NCI-H146 treated with DMSO at 0.1 percent for 48 hours (cell line): ENCODE data around the gene PDIA6.

Experiments
- DNase-seq: peaks from one replicate; lab custom pipeline; 2025; ENCODE audit not compliant: unreplicated experiment; lab: John Stamatoyannopoulos, UW

PDIA6 gene, protein sequence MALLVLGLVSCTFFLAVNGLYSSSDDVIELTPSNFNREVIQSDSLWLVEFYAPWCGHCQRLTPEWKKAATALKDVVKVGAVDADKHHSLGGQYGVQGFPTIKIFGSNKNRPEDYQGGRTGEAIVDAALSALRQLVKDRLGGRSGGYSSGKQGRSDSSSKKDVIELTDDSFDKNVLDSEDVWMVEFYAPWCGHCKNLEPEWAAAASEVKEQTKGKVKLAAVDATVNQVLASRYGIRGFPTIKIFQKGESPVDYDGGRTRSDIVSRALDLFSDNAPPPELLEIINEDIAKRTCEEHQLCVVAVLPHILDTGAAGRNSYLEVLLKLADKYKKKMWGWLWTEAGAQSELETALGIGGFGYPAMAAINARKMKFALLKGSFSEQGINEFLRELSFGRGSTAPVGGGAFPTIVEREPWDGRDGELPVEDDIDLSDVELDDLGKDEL

DNA sequence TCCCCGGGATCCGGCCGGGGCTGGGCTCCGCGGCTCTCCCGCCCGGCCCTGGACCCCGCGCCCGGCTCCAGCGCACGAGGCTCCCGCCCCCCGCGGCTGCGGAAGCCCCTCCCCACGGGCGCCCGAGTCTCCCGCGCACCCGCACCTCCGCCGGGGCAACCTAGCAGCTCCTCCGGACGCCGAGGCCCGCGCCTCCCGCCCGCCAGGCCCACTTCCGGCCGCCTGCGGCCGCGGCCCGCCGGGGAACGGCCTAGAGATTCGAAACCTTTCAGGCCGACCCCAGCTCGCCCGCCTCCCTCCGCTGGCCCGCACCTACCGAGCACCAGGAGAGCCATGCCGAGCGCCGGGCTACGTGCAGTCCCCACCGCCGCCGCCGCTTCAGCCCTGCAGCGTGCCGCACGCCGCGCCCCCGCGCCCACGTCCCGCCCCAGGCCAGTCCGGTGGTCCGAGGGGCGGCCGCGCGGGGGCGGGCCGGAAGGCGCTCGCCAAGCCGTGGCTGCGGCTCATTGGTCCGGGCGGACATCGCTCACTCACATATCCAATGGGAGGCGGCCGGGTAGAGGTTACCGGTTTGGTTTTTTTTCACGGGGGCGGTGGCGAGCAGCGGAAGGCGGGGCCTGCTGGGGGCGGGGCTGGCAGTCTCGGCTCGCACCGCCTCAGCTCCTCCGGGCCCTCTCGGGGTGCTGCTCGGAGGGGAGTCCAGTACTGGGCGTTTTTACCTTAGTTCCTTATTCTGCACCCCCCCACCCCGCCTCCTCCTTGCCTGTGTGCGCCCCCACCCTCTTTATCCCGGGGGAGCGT is at the start of gene PDIA6:
PDIA6 (minus strand) TSS at position 424 of the 801 bp plus-strand sequence; CDS start at position 335, 89 bp downstream.
- peak; percentile 85 for DNase-seq

DNA sequence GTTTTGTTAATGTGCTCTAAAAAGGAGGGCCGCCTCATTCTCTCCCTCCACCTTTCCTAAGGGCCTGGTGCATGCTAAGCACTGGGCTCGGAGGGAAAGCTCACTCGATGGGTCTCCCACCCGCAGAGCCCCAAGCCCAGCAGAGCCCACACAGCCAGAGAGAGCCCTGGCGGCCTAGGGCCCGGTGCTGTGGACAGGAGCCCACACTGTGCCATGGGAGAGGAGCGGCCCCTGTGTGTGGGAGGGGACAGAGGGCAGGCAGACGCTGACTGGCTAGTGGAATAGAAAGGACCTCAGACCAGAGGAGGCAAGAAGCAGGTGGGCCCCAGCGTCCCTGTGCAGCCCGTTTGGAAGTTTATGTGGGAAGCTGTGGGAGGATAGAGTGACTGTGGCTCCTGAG is 49.7 kb upstream of the PDIA6 start:
- no peak for DNase-seq

DNA sequence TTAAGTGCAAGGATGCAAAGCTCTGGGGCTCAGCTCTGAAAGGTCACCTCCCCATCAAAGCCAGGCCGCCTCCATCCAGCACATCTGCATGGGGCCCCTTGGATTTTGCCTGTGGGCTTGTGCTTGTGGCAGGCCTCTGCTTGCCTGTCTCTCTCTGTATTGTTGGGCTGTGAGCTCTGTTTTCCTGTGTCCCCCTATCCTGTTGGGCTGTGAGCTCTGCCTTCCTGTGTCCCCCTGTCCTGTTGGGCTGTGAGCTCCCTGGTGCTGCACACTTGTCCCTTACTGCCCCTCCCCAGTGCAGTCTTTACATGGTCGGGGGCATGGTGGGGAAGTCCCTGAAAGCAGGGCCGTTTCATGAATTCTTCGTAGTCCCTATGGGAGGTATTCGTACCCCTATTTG is 49.2 kb upstream of the PDIA6 start:
- DNase-seq: no peak

DNA sequence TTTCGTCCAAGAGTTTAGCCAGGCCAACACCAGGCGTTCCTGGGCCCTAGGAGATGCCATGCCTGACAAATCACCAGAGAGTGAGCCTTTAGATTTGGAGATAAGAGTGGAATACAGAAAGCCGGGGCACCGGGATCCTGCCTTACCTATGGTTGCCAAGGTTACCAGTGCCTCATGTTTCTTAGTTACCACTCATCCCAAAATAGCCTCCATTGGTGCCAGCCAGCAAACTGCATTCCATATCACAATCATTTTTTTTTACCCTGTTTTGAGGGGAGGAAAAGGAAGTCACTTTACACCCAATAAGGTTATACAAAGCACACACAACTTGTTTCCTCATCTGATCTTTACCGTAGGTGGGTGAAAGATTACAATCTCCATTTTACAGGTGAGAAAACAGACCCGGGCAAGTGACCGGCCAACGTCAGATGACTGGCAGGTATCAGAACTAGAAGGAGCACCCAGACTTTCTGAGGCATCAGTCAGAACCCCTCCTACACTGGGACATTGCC is 48.3 kb upstream of the PDIA6 start:
- DNase-seq: no peak

DNA sequence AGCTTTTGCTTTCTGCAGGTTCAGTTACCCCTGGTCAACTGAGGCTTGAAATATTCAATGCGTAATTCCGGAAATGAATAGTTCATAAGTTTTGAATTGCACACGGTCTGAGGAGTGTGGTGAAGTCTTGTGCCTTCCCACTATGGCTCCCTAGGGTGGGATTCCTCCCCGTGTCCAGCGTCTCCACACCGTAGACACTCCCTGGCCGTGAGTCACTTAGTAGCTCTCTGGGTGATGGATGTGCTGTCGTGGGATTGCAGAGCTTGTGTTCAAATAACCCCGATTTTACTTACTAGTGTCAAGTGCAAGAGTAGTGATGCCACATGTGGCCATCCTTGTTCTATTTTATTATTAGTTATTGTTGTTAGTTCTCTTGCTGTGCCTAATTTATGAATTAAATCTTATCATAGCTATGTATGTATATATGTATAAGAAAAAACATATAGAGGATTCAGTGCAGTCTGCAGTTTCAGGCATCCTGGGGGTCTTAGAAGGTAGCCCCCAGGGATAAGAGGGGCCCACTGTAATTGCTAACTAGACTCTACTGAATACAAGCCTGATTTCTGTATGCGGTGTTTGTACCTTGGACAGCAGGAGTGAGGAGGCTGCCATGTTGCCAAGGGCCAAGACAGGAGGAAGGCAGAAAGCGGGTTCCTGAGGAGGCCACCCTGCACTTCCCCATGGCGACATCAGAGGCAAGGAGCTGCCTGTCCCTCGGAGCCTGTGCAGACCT is 47.7 kb upstream of the PDIA6 start:
- no peak for DNase-seq

DNA sequence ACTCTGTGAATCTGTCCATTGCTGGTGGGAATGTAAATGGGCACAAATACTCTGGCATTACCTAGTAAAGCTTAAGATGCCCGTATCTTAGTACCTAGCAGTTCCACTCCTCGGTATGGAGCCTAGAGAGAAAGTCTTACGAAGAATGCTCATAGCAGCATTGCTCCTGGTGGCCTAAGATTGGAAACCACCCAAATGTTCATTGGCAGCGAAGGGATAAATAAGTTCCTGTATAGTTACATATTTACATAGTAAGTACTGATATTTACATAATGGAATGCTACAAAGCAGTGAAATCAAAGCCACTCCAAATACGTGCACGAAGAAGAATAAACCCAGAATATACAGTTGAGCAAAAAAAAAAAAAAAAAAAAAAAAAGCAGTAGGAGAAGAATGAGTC is 46.7 kb upstream of the PDIA6 start:
- DNase-seq: no peak

DNA sequence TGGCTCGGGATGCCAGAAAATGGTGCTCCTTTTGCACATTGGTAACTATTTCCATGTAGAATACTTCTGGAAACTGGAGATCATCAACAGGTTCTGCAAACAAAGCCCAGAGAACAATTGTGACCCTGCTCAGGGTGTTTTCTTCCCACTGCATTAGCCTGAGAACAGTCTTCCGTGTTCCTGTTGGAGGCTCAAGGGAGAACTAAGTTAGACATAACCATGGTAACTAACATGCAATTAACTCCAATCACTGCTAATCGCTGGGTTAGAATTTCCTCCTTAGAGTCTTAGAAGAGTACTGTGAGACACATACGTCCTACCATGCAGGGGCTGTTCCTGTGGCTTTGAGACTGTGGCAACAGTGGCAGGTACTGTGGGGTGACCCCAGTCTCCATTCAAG is 36.0 kb upstream of the PDIA6 start:
- no peak for DNase-seq

DNA sequence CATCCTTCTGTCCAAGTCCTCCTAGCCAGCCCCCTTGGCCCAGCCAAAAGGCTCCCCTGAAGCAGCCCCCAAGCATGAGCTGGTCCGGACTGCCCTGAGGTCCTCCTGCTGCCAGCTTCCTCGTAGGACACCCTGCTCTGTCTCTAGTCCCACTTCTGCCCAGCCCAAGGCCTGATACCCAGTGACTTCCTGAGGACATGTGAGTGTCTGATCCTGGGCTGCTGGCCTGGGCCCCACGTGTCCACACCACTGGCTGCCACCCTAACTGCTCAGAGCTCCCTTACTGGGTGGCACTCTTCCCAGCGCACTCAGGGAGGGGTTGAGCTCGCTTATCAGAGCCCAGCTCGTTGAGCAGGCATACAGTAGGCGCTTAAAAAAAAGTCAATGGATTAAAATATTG is 34.4 kb upstream of the PDIA6 start:
- DNase-seq: no peak

DNA sequence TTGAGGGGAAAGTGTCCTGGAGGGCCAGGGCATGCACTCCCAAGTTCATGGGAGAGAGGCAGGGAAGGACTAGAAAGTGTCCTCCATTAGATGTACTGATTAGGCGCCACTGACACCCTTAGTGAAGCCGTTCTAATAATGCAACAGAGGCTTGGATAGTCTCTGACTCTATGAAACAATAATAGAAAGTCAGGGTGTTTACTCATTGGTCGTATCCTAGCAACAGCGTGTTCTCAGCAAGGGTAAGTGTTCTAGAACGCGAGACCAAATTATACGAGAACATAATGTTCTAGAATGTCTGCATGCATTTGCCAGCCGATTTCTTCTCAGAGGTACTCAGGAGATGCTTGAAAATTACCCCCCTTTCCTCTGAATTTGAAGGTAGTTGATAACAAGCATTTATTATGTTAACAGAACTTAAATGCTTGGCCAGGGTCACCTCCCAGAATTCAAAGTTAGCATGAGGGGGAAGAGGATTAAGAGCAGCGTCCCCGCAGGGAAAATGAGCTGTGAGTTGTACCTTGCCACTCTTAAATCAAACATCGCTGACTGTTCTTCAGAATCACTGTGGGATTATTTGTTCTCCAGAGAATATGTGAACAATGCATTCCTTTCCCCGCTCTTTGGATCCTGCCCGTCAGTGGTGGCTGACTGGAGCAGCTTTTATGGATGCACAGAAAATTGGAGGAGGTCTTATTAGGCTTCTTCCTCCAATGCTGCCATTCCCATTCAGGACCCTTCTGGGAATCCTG is 33.7 kb upstream of the PDIA6 start:
- DNase-seq: no peak

DNA sequence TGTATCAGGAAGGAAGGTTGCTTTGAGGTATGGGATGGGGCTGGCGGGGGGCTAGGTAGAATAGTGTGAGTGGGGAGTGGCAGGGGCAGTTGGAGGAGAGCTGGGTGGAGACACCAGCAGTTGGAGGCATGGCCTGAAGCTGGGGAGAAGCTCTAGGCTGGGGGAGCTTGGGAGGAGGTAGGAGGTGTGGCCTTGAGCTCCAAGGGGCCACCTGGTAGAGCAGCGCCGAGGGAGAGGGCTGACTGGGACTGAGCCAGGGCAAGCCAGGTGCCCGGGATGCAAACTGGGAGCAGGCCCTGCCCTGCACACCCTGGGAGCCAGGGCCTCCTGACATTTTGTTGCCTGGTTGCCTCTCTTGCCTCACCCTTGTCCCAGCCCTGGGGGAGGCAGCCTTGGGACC is 33.1 kb upstream of the PDIA6 start:
- DNase-seq: no peak

DNA sequence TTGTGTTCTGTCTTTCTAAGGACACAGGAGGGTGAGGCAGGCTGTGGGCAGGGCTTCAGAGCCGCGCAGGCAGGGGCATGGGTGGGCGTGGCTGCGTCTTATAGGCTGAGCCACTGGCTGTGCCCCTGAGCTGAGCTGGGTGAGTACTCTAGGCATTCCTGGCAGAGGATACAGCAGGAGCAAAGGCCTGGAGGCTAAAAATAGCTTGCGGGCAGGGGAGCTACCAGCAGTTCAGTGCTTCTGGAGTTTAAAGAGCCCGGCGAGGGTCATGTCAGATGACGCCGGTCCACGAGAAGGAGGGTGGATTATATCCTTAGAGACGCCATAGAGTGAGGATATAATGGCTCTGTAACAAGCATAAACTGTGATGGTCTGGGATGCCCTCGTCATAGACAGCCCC is 31.5 kb upstream of the PDIA6 start:
- DNase-seq: no peak

DNA sequence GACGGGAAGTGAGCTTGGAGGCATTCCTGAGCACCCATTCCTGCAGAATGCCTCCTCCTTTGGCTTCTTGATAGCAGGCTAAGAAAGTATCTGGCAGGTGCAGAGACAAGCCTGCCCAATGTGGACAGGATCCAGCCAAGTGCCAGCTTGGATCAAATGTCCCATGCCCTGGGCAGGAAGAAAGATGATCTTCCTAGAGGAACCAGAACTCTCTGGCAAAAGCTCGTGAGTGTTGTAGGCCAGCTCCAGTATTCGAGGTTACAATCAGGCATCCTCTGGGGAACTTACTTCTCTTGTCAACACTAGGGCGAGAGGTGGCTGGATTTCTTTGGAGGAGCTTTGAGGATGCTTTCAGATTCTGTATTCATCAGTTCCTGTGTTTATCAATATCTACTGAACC is 29.9 kb upstream of the PDIA6 start:
- DNase-seq: no peak

DNA sequence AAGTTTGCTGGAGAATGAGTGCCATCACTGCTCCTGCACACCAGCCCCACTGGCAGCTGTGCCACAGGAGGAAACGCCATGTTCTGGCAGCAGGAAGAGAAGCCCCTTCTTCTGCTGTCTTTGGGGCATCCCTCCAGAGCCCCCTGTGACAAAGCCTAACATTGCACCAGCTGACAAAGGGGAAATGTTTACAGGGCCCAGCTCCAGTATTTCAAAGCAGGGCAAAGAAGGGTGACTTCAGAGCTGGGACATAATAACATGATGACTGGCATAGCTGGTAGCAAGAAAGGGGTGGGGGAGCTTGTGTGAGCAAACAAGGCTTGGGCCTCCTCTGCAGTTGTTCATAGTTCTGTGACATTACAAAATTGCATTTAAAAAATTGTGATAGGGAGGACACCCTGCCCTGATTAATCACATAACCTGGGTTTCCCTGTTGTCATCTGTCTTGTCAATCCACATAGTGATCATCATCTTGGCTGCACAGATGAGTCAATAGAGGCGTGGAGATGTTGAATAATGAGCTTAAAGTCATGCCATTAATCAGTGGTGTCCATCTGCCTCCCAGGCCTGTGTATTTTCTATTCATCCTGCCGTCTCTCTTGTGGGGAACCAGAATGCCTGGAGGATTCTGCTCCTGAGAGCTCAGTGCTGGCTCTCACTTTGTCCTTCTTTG is 29.1 kb upstream of the PDIA6 start:
- DNase-seq: no peak

DNA sequence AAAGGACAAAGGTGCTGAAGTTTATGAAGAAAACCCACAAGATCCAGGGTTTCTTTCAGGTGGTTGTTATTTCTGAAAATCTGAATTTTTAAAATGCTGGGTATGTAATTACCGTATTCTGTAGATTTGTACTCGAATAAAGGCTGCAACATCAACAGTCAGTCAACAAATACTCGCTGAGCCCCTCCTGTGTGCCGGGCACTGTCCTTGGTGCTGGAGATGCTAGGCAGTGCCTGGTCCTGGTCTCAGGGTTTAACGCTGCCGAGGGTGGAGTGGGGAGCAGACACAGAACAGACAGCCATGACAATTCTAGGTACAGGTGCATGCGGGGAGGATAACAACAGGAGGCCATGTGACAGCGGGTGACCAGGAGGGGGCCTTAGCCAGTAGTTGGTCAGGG is 27.2 kb upstream of the PDIA6 start:
- no peak for DNase-seq

DNA sequence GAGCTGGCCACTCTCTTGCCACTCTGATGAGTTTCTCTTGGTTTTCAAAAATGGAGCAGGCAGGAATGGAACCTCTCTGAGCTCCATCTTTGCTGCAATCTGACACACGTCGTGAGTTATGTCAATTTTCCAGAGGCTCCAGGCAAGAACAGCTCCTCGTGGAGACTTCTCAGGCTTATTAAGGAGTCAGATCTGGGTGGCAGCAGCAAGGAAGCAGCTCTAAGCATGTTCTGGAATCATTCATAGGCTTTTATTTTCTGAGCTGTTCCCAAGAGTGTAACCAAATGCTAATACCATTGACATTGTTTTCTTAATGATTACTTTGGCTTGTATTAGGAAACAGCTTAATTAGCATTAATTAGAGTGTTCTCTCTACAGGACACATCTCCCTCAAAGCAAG is 26.1 kb upstream of the PDIA6 start:
- DNase-seq: no peak

DNA sequence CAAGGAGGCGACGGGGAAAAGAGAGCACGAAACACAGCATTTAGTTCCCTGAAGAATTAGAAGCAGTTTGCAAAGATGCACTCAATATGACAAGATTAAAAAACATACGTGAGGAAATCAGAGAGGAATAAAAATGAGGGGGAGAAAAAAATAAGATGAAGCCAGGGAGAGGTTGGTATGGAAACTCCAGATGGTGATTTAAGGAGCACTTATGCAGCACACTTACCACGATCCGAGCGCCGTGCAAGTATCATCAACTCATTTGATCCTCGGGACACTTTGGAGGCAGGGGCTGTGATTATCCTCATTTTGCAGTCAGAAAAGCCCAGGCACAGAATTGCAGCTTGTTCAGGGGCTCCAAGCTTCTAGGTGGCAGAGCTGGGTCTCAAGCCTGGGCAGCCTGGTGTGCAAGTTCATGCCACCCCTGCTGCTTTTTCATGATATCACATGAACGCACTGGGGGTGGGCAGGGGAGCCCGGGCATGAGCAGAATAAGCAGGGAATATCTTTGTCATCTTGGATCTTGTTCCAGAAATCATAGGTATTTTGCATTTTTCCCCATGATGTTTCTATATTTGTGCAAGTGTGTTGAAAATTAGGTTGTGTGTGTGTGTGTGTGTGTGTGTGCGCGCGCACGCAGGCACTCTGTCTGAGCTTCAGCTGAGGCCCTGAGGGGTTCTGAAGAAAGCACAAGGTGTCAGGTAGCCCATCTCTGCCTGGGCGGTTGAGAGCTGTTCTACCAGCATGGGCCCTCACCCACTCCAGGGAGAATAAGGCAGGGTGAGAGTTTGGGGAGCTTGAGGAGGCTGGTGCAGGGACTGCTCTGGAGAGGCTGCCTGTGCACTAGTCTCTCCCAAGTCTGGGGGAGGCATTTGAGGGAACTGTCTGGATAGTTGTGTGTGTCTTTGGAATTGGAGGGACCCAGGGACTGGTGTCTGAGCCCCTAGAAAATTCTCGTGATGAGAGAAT is 25.0 kb upstream of the PDIA6 start:
- DNase-seq: no peak

DNA sequence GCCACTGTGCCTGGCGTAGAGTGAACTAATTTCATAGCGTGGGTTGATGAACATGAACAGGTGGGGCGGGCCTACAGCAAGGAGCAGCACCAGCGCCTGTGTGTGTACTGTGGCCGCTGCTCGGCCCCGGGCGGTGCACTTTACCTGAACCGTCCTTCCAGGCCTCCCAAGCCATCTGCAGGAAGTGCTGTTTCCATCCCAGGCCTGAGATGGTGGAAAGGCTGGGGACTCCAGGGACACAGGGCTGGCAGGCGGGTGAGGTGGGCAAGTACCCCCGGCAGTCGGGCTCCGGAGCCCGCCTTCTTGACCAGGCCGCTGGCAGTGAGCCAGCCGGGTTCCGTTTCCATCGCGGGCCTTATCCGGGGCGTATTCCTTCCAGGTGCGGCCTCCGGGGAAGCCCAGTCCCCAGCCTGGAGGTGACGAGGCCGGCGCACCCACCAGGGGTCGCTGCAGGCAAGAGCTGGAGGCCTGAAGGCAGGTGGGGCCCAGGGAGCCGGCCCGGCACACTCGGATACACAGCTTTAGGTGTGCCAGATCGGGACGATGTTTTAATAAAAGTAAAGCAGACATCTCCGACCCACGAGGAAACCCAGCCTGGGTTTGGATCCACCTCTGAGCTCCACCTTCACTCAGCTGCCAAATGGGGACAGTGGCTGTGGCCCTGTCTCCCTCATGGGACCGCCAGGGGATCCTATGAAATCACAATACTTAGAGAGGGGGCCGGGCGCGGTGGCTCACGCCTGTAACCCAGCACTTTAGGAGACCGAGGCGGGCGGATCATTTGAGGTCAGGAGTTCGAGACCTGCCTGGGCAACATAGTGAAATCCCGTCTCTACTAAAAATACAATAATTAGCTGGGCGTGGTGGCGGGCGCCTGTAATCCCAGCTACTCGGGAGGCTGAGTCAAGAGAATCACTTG is 22.7 kb upstream of the PDIA6 start:
- DNase-seq: peak; percentile 62

DNA sequence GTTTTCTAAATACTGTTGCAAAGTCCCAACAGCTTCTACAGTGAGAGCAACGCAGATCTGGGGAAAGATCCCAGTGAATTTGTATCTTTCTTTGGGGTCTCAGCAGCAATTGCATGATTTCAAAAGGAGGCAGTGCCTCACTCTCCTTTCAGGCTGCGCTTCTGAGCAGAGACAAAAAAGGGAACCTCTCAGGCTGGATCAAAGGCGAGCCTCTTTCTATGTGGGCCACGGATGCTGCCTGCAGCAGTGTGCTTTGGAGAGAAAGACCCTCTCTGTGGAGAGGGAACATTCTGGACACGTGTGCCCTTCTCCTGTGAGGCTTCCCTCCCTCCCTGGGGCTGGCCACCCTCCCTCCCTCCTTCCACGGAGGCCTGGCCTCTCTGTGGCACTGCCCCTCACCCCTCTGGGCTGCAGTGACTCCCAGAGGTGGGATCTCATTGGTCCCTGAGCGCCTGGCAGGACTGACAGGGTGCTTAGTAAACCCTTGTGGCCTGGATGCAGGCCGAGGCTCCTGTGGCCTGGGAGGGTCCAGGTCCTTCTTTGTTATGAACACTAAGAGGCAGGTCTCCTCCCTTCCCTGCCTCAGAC is 21.6 kb upstream of the PDIA6 start:
- no peak for DNase-seq
